OCI-LY7 (cell line): ENCODE measurements around the gene WDR7. TPM values are rescaled to one million over a fixed set of nuclear protein-coding genes. Genes with fewer than 3 reads are reported as not detected.

Experiments
- BruUV-seq: library from RNA; stranded (reverse); fragments of 400-500 nt; replicated peaks from 2 replicates; lab custom pipeline; 2021; lab: Mats Ljungman, UMichigan
- CTCF ChIA-PET: fragments of 300-600 bp; sonication (Branson Sonifier 250); formaldehyde crosslinking; loops from one replicate; lab custom pipeline; 2022; ENCODE audit warnings: antibody characterized with exemption; ENCODE audit not compliant: unreplicated experiment; lab: Charles Lee
- POLR2A ChIA-PET: fragments of 300-600 bp; sonication (Branson Sonifier 250); formaldehyde crosslinking; loops from one replicate; lab custom pipeline; 2022; ENCODE audit warnings: antibody characterized with exemption; lab: Charles Lee
- DNase-seq: peaks from one replicate; pipeline ENCODE4 v3.0.0-alpha.2; 2015; ENCODE audit warnings: low spot score
- H2AFZ ChIP-seq: fragments of 200-600 bp; sonication (generic), shearing (Covaris generic); 2 replicates; pipeline ENCODE4 v1.6.1; 2014; ENCODE audit warnings: mild to moderate bottlenecking, antibody characterized with exemption, low read length, moderate library complexity
- H3K27ac ChIP-seq: fragments of 200-600 bp; sonication (generic); 2 replicates; pipeline ENCODE4 v1.5.1; 2014; ENCODE audit warnings: mixed run types, low read depth, mild to moderate bottlenecking, moderate library complexity, low read length, inconsistent platforms; ENCODE audit not compliant: poor library complexity, severe bottlenecking
- H3K36me3 ChIP-seq: fragments of 200-600 bp; sonication (generic); 2 replicates; pipeline ENCODE4 v1.6.1; 2014; ENCODE audit warnings: mild to moderate bottlenecking, antibody characterized with exemption, low read length, moderate library complexity, mixed read lengths; ENCODE audit not compliant: insufficient read depth
- H3K4me1 ChIP-seq: fragments of 200-600 bp; sonication (generic); 2 replicates; pipeline ENCODE4 v1.5.1; 2014; ENCODE audit warnings: mild to moderate bottlenecking, low read length; ENCODE audit not compliant: insufficient read depth, poor library complexity, severe bottlenecking
- H3K4me2 ChIP-seq: fragments of 200-600 bp; sonication (generic); 2 replicates; pipeline ENCODE4 v1.6.1; 2014; ENCODE audit warnings: mild to moderate bottlenecking, low read length
- H3K4me3 ChIP-seq: fragments of 200-600 bp; sonication (generic); 2 replicates; pipeline ENCODE4 v1.5.1; 2014; ENCODE audit warnings: mild to moderate bottlenecking, low read depth, low read length; ENCODE audit not compliant: poor library complexity, severe bottlenecking
- H3K79me2 ChIP-seq: fragments of 200-600 bp; sonication (generic); 2 replicates; pipeline ENCODE4 v1.6.1; 2016; ENCODE audit warnings: low read depth, mild to moderate bottlenecking, low read length, moderate library complexity, mixed read lengths; ENCODE audit not compliant: insufficient read depth
- H3K9me2 ChIP-seq: fragments of 200-600 bp; sonication (generic); 2 replicates; pipeline ENCODE4 v1.6.1; 2016; ENCODE audit warnings: mild to moderate bottlenecking, low read length, mixed read lengths; ENCODE audit not compliant: insufficient read depth
- H3K9me3 ChIP-seq: fragments of 200-600 bp; sonication (generic); 2 replicates; pipeline ENCODE4 v1.6.1; 2014; ENCODE audit warnings: mild to moderate bottlenecking, mixed run types, low read length, mixed read lengths
- H4K20me1 ChIP-seq: fragments of 200-600 bp; sonication (generic); 2 replicates; pipeline ENCODE4 v1.6.1; 2014; ENCODE audit warnings: mild to moderate bottlenecking, antibody characterized with exemption, low read length, moderate library complexity, mixed read lengths; ENCODE audit not compliant: insufficient read depth
- CTCF ChIP-seq: fragments of 200-600 bp; sonication (generic); conservative IDR thresholded peaks from 2 replicates; pipeline ENCODE4 v1.5.1; 2014; ENCODE audit warnings: mild to moderate bottlenecking, antibody characterized with exemption, low read length, moderate library complexity, mixed read lengths
- EZH2phosphoT487 ChIP-seq: fragments of 200-600 bp; sonication (generic); IDR thresholded peaks from 2 replicates; pipeline ENCODE4 v1.6.1; 2018; ENCODE audit warnings: low read depth, borderline replicate concordance, mild to moderate bottlenecking, mixed run types, antibody characterized with exemption, low read length, moderate library complexity, mixed read lengths
- intact Hi-C: fragments of 100-400 bp; cut with micrococcal nuclease; formaldehyde crosslinking; loops from one replicate; pipeline ENCODE4 v1.10.0; 2022; ENCODE audit not compliant: unreplicated experiment
- total RNA-seq, 2 experiments: library from RNA; depleted of rRNA in 1 of 2; stranded (reverse); fragments of >200 nt in 1 of 2; shearing (Covaris generic) in 1 of 2; gene quantifications; 2 replicates each; pipeline ENCODE4 v1.2.3, GENCODE V29; 2014 to 2022

Gene WDR7
- total RNA-seq, 2 experiments from 2014 or later, result 13.2 to 17.1 TPM

DNA sequence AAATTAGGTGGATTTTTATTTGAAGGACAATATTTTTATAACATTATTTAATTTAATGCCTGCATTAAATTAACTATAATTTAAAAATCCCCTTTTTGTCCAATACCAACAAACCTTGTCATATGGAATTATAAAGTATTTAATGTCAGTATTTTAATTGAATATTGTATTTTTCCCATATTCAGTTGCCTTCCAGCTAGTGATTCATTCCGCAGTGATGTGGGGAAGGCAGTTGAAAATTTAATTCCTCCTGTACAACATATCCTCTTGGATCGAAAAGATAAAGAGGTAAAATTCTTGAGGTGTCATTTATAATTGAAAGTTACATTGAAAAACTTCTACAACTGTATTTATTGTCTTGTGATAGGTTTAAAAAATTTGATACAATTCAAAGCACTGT lies 40.4 kb downstream of the WDR7 start:
- no TSS peak for BruUV-seq
- Histone ChIP-seq H3K9me3 (no peaks in the 10 kb centered on the region), H3K79me2 (no peaks in the 10 kb centered on the region), H2AFZ (no peak overlapping the region), H3K4me2 (no peak overlapping the region), H3K27ac (no peak overlapping the region), H3K4me1 (no peaks in the 10 kb centered on the region), H3K4me3 (no peak overlapping the region), H4K20me1 (no peaks in the 10 kb centered on the region), H3K36me3 (no peaks in the 10 kb centered on the region; the same call in 1 of the 2 replicates), H3K9me2 (no peaks in the 10 kb centered on the region)
- intact Hi-C loops, result no loop called here
- CTCF ChIA-PET, result no interaction called here
- POLR2A ChIA-PET, result interaction anchor here (0.8 kb wide), 1 partner anchor 239 kb away, joined by 5 read pairs; no protein-coding TSS in a partner anchor
- TF ChIP-seq EZH2phosphoT487, result no peak
- no peak for TF ChIP-seq CTCF
- no peak for DNase-seq

- Histone ChIP-seq H2AFZ (no peak overlapping the region), H3K4me1 (no peaks in the 10 kb centered on the region), H3K79me2 (no peaks in the 10 kb centered on the region), H3K27ac (no peak overlapping the region), H3K9me3 (no peaks in the 10 kb centered on the region), H3K36me3 (no peaks in the 10 kb centered on the region; the same call in 1 of the 2 replicates), H3K9me2 (no peaks in the 10 kb centered on the region), H3K4me2 (no peak overlapping the region), H4K20me1 (no peaks in the 10 kb centered on the region), H3K4me3 (no peak overlapping the region)
- no peak for DNase-seq
- intact Hi-C loops, result no loop called here
- ChIA-PET POLR2A (no interaction called here), CTCF (no interaction called here)
- no TSS peak for BruUV-seq
- TF ChIP-seq EZH2phosphoT487, result no peak
- TF ChIP-seq CTCF, result no peak
Measured at GRCh38 chr18:56696966-56697365, 45.8 kb downstream of the WDR7 start.

- H3K4me2 ChIP-seq, result no peak overlapping the region
- no peak overlapping the region for H3K27ac ChIP-seq
- ChIA-PET CTCF (no interaction called here), POLR2A (interaction anchor here (0.7 kb wide), 1 partner anchor 70 kb away, joined by 3 read pairs; no protein-coding TSS in a partner anchor)
- H4K20me1 ChIP-seq, result no peaks in the 10 kb centered on the region
- H3K9me2 ChIP-seq, result no peaks in the 10 kb centered on the region
- TF ChIP-seq EZH2phosphoT487 (no peak), CTCF (peak; percentile 70)
- intact Hi-C loops, result no loop called here
- no peak overlapping the region for H2AFZ ChIP-seq
- no TSS peak for BruUV-seq
- H3K36me3 ChIP-seq, result no peaks in the 10 kb centered on the region
- no peaks in the 10 kb centered on the region for H3K79me2 ChIP-seq
- H3K4me1 ChIP-seq, result no peaks in the 10 kb centered on the region
- peak; percentile 26 for DNase-seq
- no peaks in the 10 kb centered on the region for H3K9me3 ChIP-seq
- no peak overlapping the region for H3K4me3 ChIP-seq
Measured at GRCh38 chr18:56702946-56703345, 51.8 kb downstream of the WDR7 start.
